Skin epidermis (tissue), 12 donors: ENCODE data around the gene COL27A1.

Experiments used
- H3K27ac ChIP-seq, 21 experiments: fragments of 200-600 bp; sonication (generic) in 11 of 21; one replicate each; pipeline ENCODE4 v1.5.0; 2020; ENCODE audit warnings: mild to moderate bottlenecking in 3 of 21, inconsistent platforms in 2 of 21, moderate library complexity in 2 of 21
- H3K4me3 ChIP-seq, 7 experiments: fragments of 200-600 bp; sonication (generic) in 2 of 7; one replicate each; pipeline ENCODE4 v1.5.0; 2020; ENCODE audit warnings: inconsistent platforms in 2 of 7, mild to moderate bottlenecking in 2 of 7, moderate library complexity in 1 of 7

The COL27A1 gene

DNA sequence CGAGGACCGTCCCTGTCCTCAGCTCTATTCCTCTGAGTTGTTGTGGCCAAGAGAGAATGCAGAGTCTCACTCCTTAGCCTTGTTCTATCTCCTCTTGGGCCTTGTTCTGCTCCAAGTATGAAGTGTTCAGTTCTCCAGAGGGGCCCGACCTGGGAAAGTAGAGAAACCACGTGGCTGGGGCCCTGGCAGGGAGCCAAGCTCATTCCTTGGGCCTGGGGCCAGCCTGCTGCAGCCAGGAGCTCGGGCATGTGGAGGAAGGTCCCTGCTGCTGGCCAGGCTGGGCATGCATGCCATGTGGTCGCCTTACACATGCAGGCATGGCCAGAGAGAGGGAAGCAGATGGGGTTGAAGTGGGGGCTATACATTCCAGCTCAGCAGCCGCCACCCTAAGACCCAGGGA, 60.7 kb downstream of the COL27A1 start:
- peak overlapping the region in 2 of 21 experiments; percentile 3 to 5 for H3K27ac ChIP-seq
- H3K4me3 ChIP-seq = no peak overlapping the region

- no peak overlapping the region for H3K4me3 ChIP-seq
- no peak overlapping the region for H3K27ac ChIP-seq
Observed at GRCh38 chr9:114216976-114217375, 61.6 kb downstream of the COL27A1 start.

DNA sequence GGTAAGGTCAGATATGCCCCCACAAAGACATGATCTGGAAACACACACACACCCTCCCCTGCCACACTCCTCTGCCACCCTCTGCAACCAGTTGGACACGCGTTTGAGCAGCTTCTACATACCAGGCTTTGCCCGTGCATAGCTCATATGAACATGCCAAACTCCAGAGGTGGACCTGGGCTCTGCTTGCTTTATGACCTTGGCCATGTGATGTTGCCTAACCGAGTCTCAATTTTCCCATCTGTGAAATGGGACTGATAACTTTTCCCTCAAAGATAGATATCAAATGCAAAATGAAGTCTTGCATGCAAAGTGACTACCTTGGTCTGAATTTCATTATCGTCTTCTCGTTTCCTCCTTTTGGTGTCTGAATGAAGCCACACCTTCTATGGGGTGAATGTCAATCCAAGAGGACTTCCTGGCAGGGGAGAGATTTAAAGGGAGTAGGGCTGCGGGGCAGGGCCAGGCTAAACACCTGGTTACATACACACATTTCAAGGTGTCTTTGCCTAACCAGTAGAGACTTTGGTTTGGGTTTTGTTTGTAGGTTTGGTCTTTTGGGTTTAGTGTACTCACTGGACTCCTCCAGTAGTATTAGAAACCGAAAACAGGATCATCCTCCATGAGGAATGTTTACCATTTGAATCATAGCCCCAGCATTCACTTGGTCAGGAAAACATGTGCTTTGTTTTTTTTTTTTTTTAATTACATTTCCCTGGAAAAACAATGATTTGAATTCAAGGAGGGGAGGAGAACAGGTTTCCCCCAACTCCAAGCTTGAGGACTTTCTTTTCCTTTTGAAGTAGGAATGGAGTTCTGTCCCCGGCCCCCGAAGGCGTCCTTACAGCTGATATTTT, 63.2 kb downstream of the COL27A1 start:
- Histone ChIP-seq H3K4me3 (no peak overlapping the region), H3K27ac (no peak overlapping the region)

- H3K27ac ChIP-seq = no peak overlapping the region
- no peak overlapping the region for H3K4me3 ChIP-seq
Observed at GRCh38 chr9:114220061-114220541, 64.8 kb downstream of the COL27A1 start.

DNA sequence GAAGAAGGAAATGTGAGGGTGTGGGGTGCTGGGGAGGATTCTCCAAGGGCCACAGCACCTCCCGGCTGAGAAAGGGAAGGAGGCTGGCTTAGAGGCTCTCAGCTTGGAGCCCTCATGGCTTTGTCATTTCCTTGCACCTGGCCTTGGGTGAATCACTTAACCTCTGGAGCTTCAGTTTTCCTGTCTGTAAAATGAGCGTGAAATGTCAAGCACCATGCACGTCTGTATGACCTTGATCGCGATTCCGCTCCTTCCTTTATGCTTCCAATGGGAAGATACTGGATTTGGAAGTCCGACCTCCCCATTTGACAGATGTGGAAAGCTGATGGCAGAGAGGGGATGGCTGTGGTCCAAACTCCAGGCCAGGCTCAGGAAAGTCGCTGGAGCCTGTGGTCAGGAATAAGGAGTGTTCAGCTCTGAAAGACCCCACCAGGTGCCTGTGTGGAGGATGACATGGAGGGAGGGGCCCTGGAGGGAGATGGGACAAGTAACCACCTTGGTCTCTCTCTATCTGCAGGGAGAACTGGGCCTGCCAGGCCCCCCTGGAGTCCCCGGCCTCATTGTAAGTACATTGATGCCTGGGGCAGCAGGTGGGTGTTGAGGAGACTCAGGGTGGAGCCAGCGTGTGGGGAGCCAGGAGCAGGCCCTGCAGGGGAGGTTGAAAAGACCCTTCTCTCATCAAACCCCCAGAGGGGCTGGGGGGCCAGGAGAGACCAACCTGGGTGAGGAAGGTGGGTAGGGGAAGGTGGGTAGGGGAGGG, 66.5 kb downstream of the COL27A1 start:
- Histone ChIP-seq H3K4me3 (no peak overlapping the region), H3K27ac (no peak overlapping the region)

GRCh38 chr9:114223564-114224246, 68.4 kb downstream of the COL27A1 start:
- peak overlapping the region in 1 of 21 experiments; percentile 50 for H3K27ac ChIP-seq

DNA sequence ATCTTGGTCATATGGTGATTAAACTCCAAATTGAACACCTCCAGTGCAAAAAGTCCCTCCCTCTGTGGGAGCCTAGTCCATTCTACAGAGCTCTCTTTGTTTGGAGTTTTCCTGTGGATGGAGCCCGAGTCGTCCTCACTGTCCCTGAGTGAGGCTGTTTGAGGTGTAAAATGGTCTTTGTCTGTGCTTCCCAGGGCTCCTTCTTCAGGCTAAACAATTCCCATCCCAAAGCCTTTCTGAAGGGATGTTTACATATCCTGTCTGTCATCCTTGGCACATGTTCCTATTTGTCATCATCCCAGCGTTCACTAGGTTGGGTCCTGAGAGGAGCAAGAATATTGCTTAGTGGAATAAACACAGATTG, 68.9 kb downstream of the COL27A1 start:
- Histone ChIP-seq H3K4me3 (no peak overlapping the region), H3K27ac (peak overlapping the region in 1 of 21 experiments; percentile 50)

More at GRCh38 chr9:114223564-114224246, 68.4 kb downstream of the COL27A1 start:
- H3K4me3 ChIP-seq = no peak overlapping the region

DNA sequence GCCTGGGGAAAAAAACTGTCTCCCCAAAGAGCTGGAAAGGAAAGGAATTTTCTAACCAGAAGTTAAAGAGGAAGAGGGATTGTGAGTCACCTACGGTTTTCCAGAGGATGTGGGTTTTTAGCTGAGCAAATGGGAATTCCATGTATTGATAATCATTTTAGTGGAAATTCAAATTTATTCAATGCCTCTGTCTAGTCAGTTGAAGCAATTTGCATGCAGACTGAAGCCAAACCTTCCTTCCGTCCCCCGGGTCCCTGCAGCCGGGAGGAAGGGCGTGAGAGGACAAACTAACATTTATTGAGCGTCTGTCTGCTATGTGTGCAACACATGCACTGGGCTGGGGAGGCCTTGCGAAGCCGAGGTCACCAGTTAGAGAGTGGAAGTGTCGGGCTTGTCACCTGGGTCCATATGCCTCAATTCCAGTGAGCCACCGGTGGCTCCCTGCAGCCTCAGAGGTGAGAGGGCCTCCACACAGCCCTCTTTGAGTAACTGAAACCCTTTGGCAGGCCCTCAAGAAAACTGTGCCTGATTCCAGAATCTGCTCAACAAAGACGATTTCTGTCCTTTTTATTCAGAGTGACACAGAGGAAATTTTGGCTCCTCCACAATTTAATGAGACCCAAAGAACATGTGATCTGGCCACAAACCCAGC, 70.3 kb downstream of the COL27A1 start:
- Histone ChIP-seq H3K4me3 (no peak overlapping the region), H3K27ac (peak overlapping the region in 7 of 21 experiments; percentile 10 to 75 (median 43))

GRCh38 chr9:114226246-114227055, 71.1 kb downstream of the COL27A1 start:
- Histone ChIP-seq H3K4me3 (no peak overlapping the region), H3K27ac (peak overlapping the region in 2 of 21 experiments; percentile 57 to 75)

GRCh38 chr9:114227288-114228015, 72.1 kb downstream of the COL27A1 start:
- Histone ChIP-seq H3K27ac (no peak overlapping the region), H3K4me3 (no peak overlapping the region)

- Histone ChIP-seq H3K27ac (no peak overlapping the region), H3K4me3 (no peak overlapping the region)
Observed at GRCh38 chr9:114228016-114228808, 72.9 kb downstream of the COL27A1 start.

DNA sequence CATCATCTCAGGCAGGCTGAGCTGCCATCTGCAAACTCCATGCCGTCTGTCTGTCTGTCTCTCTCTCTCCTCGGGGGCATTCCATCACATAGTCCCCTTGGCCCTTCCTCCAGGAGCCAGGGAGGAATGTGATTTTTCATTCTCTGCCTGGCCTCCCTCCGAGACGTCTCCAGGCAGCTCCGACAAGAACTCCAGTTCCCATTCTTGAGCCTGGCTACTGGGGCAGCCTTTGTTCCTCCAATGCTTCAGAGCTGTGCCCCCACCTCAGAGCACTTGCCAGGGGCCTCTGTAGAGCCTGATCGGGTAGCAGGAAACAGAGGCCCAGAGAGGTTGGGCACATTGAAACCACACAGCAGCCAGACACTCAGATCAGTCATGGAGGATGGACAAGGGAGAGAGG, 74.0 kb downstream of the COL27A1 start:
- Histone ChIP-seq H3K27ac (no peak overlapping the region), H3K4me3 (no peak overlapping the region)

GRCh38 chr9:114230068-114230467, 74.7 kb downstream of the COL27A1 start:
- Histone ChIP-seq H3K4me3 (no peak overlapping the region), H3K27ac (no peak overlapping the region)

DNA sequence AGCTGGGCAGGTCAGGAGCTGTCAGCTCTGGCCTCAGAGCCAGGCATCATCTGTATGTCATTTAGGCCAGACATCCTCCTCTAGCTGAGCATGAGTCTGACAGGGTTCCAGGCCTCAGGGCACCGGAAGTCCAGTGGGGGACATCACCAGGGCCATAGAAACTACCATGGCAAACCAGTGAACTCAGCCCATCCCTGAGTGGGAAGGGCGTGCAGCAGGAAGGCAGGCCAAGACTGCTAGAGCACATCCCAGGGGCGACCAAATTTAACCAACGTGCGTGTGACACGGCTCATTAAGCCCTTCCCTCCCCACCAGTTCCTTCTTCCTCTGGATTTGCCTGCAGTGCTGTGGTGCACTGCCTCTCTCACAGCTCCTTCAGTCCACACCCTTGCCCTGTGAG, 75.9 kb downstream of the COL27A1 start:
- Histone ChIP-seq H3K4me3 (no peak overlapping the region), H3K27ac (peak overlapping the region in 3 of 21 experiments; percentile 2 to 50 (median 36))

DNA sequence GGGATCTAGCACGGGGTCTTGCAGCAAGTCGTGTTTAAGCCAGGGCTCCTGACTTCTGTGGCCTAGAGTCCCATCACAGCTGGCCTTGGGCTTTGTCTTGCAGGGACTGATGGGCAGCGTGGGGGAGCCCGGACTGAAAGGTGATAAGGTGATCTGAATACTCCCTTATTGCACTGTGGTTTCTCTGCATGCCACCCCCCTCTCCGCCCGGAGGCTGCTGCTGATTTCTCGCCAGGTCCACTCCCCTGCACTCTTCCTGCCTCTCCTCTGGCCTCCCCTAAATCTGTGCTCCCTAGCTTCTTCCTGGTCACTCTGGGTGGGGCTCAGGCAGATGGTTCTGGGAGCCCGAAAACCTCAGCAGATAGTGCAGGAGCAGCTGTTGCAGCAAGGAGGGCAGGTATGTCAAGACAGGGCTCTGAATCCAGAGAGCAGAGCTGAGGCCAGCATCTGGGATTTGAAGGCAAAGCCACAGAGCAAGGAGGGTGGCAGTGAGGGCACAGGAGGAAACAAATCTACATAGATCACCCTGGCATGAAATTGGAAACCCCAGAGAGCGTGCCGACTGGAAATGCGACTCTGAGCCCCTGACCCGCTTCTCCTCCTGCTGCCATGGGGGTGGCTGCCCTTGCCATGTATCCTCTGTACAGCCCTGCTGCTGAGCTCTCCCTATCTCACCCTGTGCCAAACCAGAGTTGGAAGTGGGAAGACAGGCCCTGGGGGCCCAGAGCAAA, 76.5 kb downstream of the COL27A1 start:
- H3K4me3 ChIP-seq = no peak overlapping the region

DNA sequence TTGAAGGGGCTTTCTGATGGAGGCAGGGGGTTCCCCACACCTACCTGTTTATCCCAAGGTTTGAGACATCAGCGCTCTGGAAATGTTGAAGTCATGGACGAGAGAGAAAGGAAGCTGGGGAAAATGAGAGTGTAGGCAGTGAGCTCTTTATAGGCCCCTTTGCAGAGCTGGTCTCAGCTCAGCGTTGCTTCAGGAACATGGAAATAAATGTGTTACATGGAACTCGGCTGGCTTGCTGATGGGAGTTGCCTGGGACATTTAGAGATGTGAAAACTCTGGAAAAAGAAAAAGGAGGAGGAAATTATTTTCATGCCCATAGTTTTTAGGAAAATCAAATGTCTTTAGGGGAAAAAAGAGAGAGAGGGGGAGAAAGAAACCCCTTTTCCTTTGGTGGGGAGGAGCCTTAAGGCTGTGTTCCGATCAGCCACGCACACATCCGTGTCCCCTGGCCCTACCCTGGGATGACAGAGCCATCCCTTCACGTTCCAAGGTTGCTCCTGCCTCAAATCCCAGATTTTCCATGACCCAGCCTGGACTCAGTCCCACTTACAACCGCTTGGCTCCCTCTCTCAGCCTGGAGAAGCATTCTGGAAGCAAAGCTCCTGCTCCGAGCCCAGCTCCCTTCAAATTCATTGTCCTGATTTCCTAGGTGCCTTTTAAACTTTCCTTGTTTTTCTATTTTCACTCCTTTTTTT, 78.3 kb downstream of the COL27A1 start:
- Histone ChIP-seq H3K4me3 (no peak overlapping the region), H3K27ac (peak overlapping the region in 14 of 21 experiments; percentile 37 to 85 (median 61))

More for the DNA sequence above, 76.5 kb downstream of the COL27A1 start:
- peak overlapping the region in 5 of 21 experiments; percentile 36 to 85 (median 50) for H3K27ac ChIP-seq
